SK-N-MC (cell line): ENCODE data around the gene ERP44.

ENCODE experiments used
- DNase-seq: peaks from one replicate; pipeline ENCODE4 v3.0.0-alpha.2; 2011; ENCODE audit warnings: low read depth, low spot score
- H3K27ac ChIP-seq: fragments of 200-600 bp; sonication (generic); 2 replicates; pipeline ENCODE4 v1.5.1; 2016; ENCODE audit warnings: mixed run types
- H3K36me3 ChIP-seq: fragments of 200-600 bp; sonication (generic); 2 replicates; pipeline ENCODE4 v1.6.1; 2017; ENCODE audit warnings: antibody characterized with exemption, low read length, mixed read lengths; ENCODE audit not compliant: insufficient read depth
- H3K4me3 ChIP-seq: fragments of 200-600 bp; sonication (generic); 2 replicates; pipeline ENCODE4 v1.5.1; 2016
- H3K9ac ChIP-seq: fragments of 200-600 bp; sonication (generic); 2 replicates; pipeline ENCODE4 v1.8.0; 2017; ENCODE audit warnings: mixed run types, mixed read lengths; ENCODE audit not compliant: insufficient read length
- H3K9me3 ChIP-seq: fragments of 200-600 bp; sonication (generic); 2 replicates; pipeline ENCODE4 v1.6.1; 2017; ENCODE audit warnings: low read depth, mild to moderate bottlenecking, antibody characterized with exemption, low read length, moderate library complexity, mixed read lengths
- EZH2 ChIP-seq: fragments of 200-600 bp; sonication (generic); IDR thresholded peaks from one replicate; pipeline ENCODE4 v1.6.1; 2017; ENCODE audit warnings: antibody characterized with exemption
- FOXP2 ChIP-seq: optimal IDR thresholded peaks from 2 replicates; pipeline ENCODE3; 2011; ENCODE audit warnings: mild to moderate bottlenecking, moderate library complexity; ENCODE audit not compliant: insufficient read depth; ENCODE audit errors: extremely low read length, control extremely low read depth
- POLR2AphosphoS5 ChIP-seq: IDR thresholded peaks from 2 replicates; pipeline ENCODE4 v1.6.1; 2012; ENCODE audit warnings: mild to moderate bottlenecking, low read depth, low read length, borderline replicate concordance

ERP44 gene

DNA sequence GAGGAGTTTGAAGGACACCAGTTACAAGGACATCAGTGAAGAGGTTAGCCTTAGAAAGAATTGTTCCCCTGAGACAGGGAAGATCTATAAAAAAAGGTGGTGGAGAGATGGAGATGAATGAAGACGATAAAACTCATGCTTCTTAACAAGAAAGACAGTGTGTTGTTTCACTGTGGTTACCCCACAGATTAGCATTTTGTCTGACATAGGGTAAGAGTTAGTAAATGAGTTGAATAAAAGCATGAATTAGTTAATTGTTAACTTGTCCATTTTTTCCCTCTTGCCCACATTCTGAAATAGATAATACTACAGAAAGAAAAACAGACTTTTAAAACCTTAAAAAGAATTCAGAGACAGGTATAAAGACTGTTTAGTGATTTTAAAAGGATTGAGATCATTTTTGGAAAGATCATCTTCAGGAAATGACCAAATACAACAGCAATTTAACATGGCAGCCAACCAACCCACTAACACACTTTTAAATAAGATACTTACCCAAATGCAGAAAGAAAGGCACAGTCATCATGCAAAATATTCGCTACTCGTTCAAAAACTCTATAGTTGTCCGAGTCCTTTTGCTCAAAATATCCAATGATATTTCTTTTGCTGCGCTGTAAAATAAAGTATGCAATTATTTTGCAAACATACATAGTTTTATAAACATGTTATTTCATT, 78.5 kb downstream of the ERP44 start:
- Histone ChIP-seq H3K9ac (no peak overlapping the region), H3K36me3 (peaks cover 12% of the 10 kb centered on the region), H3K4me3 (no peak overlapping the region), H3K9me3 (no peaks in the 10 kb centered on the region), H3K27ac (no peak overlapping the region)
- TF ChIP-seq POLR2AphosphoS5 (no peak), EZH2 (no peak), FOXP2 (no peak)
- DNase-seq = no peak

DNA sequence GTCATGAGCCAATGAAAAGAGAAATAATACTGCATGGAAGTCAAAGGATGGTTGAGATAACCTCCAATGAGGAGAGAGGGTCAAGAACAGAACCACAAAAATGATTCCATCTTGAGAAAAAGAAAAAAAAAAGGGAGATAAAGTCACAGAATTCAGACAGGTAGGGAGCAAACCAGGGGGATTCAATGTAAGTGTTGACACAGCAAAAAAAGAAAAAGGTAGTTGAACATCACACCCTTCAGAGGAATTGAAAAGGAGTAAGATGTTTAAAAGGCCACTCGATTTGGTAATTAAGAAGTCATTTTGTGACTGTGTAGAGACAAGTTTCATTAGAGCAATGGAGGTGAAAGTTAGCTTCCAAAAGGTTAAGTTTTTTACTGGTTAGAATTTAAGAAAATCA, 79.3 kb downstream of the ERP44 start:
- no peak for DNase-seq
- TF ChIP-seq POLR2AphosphoS5 (no peak), EZH2 (no peak)
- H3K36me3 ChIP-seq = peaks cover 9% of the 10 kb centered on the region; the same call in 1 of the 2 replicates
- H3K9ac ChIP-seq = no peak overlapping the region
- H3K27ac ChIP-seq = no peak overlapping the region
- no peaks in the 10 kb centered on the region for H3K9me3 ChIP-seq
- no peak overlapping the region for H3K4me3 ChIP-seq

DNA sequence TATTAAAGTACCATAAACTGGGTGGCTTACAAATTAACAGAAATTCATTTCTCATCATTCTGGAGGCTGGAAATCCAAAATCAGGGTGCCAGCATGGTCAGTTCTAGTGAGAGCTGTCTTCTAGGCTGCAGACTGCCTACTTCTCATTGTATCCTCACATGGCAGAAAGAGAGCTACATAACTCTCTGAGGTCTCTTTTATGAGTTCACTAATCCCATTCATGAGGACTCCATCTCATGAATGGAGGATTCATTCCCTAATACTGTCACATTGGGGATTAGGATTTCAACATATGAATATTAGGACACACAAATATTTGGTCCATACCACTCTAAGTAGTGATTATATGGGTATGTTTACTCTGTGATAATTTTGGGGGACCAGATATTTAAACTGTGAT, 84.0 kb downstream of the ERP44 start:
- Histone ChIP-seq H3K9me3 (no peaks in the 10 kb centered on the region), H3K4me3 (no peak overlapping the region), H3K9ac (no peak overlapping the region), H3K27ac (no peak overlapping the region; the same call in 1 of the 2 replicates), H3K36me3 (peaks cover 3% of the 10 kb centered on the region; the same call in 1 of the 2 replicates)
- TF ChIP-seq POLR2AphosphoS5 (no peak), FOXP2 (no peak), EZH2 (no peak)
- no peak for DNase-seq

- H3K36me3 ChIP-seq = peaks cover 3% of the 10 kb centered on the region; the same call in 1 of the 2 replicates
- H3K9me3 ChIP-seq = no peaks in the 10 kb centered on the region
- H3K27ac ChIP-seq = peak overlapping the region; percentile 86
- no peak for TF ChIP-seq FOXP2
- no peak for TF ChIP-seq POLR2AphosphoS5
- TF ChIP-seq EZH2 = no peak
- no peak for DNase-seq
- no peak overlapping the region for H3K9ac ChIP-seq
- no peak overlapping the region for H3K4me3 ChIP-seq
Observed at GRCh38 chr9:100013573-100013972, 85.2 kb downstream of the ERP44 start.

GRCh38 chr9:100012279-100012678, 86.5 kb downstream of the ERP44 start:
- Histone ChIP-seq H3K4me3 (no peak overlapping the region), H3K36me3 (peaks cover 3% of the 10 kb centered on the region; the same call in 1 of the 2 replicates)
- DNase-seq = no peak

GRCh38 chr9:100011062-100011681, 87.6 kb downstream of the ERP44 start:
- Histone ChIP-seq H3K27ac (peak overlapping the region; percentile 86), H3K9me3 (no peaks in the 10 kb centered on the region), H3K36me3 (peaks cover 3% of the 10 kb centered on the region; the same call in 1 of the 2 replicates), H3K9ac (no peak overlapping the region), H3K4me3 (no peak overlapping the region)
- peak; percentile 73 for DNase-seq
- TF ChIP-seq POLR2AphosphoS5 (no peak), EZH2 (no peak), FOXP2 (no peak)

More at GRCh38 chr9:100012279-100012678, 86.5 kb downstream of the ERP44 start:
- TF ChIP-seq FOXP2 (no peak), EZH2 (no peak), POLR2AphosphoS5 (no peak)
- H3K9ac ChIP-seq = peak overlapping the region; percentile 7
- H3K9me3 ChIP-seq = no peaks in the 10 kb centered on the region
- peak overlapping the region; percentile 86 for H3K27ac ChIP-seq

DNA sequence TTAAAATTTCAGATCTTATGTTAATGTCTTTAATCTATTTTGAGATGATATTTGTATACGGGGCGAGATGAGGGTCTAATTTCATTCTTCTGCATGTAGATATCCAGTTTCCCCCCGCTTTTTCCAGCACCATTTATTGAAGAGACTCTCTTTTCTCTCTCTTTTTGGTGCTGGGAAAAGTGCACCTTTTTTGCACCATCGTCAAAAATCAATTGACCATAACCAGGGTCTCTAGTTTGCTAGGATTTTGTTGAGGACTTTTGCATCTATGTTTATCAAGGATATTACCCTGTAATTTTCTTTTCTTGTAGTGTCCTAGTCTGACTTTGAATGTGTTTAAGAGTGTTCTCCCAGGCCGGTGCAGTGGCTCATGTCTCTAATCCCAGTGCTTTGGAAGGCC, 99.0 kb downstream of the ERP44 start:
- no peak overlapping the region for H3K27ac ChIP-seq
- no peaks in the 10 kb centered on the region for H3K9me3 ChIP-seq
- DNase-seq = no peak
- H3K4me3 ChIP-seq = no peak overlapping the region
- no peak overlapping the region for H3K9ac ChIP-seq
- H3K36me3 ChIP-seq = peaks cover 14% of the 10 kb centered on the region; the same call in 1 of the 2 replicates
- no peak for TF ChIP-seq POLR2AphosphoS5
- no peak for TF ChIP-seq FOXP2
- TF ChIP-seq EZH2 = no peak

GRCh38 chr9:99998866-99999265, 99.9 kb downstream of the ERP44 start:
- Histone ChIP-seq H3K36me3 (peaks cover 6% of the 10 kb centered on the region; the same call in 1 of the 2 replicates), H3K9me3 (no peaks in the 10 kb centered on the region), H3K27ac (no peak overlapping the region), H3K9ac (no peak overlapping the region), H3K4me3 (no peak overlapping the region)
- no peak for DNase-seq
- TF ChIP-seq FOXP2 (no peak), POLR2AphosphoS5 (no peak), EZH2 (no peak)
